Brain pericyte (primary cell): ENCODE data around the gene CHN1.

Source experiments
- DNase-seq: peaks from one replicate; pipeline ENCODE4 v3.0.0-alpha.2; 2012; ENCODE audit warnings: low read depth, low spot score

The CHN1 gene, protein sequence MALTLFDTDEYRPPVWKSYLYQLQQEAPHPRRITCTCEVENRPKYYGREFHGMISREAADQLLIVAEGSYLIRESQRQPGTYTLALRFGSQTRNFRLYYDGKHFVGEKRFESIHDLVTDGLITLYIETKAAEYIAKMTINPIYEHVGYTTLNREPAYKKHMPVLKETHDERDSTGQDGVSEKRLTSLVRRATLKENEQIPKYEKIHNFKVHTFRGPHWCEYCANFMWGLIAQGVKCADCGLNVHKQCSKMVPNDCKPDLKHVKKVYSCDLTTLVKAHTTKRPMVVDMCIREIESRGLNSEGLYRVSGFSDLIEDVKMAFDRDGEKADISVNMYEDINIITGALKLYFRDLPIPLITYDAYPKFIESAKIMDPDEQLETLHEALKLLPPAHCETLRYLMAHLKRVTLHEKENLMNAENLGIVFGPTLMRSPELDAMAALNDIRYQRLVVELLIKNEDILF

DNA sequence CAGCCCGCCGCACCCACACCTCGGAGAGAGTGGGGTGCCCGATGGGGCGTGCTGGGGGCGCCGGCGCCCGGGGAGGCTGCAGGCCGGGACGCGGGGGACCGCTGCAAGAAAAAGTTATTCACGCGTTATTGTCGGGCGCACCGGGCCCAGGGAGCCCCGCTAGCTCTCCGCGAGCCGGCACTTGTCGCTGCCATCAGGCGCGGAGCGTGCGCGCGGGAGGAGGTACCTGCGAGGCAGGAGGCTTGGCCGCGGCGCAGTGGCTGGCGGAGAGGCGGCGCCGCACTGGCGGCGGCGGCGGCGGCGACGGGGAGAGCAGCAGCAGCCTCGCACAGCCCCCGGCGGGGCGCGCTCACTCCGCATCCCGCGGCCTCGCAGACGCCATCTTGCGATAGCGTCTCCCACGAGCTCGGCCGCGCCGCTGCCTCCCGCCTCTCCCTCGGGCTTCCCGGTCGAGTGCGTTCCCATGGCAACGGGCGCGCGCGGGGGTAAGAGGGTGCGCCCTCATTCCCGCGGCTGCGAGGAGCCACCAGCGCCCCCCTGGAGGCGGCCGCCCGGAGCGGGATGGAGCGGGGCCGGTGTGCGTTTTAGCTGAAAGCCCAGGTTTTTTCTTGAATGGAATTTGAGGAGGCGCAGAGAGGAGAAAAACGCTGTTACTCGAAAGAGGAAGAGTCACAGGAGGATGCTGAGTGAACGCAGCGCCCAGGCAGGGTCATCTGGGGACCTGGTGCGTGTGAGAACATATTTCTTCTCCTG is at the start of gene CHN1:
TSS of gene CHN1 (minus strand) at position 402 of the 753 bp plus-strand sequence. CDS start 469 bp downstream, outside the sequence.
- no peak for DNase-seq

DNA sequence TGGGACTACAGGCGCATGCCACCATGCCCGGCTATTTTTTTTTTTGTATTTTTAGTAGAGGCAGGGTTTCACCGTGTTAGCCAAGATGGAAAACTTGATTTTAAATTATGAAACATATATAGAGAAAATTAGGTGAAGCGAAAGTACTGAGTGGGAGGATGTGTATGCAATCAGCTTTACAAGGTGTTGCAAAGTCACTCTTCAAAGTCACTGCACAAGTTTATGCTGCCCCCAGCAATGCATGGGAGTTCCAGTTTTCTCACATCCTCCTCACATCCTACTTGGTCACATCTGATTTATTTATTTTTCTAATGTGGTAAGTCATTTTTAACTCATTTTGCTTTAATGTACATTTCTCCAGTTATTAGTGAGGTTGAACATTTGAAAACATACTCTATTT is 49.2 kb upstream of the CHN1 start:
- DNase-seq: no peak

DNA sequence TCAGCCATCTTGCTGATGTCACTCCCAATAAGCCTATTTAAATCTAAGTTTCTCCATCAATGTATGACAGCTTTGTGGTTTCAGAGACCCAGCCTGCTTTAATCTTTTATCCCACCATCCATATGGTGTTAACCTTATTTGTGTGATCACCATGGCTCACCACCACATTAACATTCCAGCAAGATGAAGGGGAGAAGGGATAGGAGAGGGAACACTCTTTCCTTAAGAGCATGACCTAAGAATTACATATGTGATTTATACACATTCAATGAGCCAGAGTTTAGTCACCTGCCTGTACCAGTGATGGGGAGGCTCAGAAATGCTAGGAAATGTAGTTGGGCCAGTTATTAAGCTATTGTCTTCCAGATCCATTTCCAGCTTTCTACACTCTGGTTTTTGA is 44.5 kb upstream of the CHN1 start:
- no peak for DNase-seq

DNA sequence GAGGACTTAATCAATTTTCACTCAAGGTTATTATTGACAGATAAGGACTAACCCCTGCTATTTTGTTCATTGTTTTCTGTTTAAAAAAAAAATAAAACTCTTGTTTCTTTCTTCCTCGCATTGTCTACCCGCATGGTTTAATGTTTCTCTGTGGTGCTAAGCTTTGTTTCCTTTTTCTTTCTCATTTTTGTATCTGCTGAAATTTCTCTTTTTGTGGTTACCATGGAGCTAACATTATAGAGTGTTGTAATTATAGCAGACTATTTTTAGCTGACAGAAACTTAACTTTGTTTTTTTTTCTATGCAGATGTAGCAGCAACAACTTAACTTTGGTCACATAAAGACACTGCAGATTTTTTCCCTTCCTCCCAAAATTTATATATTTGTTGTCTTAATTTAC is 43.1 kb upstream of the CHN1 start:
- DNase-seq: no peak

DNA sequence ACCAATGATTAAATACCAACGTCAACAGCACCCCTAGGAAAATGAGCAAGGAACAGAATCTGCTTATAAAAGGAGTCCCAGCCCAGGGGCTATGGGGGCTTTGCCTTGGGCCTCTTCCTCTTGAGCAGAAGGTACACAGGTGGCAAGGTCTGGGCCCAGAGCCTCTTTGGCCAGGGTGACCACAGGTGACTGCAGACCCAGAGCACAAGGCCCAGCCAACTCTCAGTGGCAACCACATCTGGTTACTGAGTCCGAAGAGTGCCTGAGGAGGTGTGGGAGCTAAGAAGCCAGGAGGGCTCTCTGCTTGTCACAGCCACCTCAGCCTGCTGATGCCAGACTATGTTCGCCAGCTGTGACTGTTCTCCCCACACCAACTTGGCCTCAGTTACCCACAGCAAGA is 34.3 kb upstream of the CHN1 start:
- DNase-seq: no peak

DNA sequence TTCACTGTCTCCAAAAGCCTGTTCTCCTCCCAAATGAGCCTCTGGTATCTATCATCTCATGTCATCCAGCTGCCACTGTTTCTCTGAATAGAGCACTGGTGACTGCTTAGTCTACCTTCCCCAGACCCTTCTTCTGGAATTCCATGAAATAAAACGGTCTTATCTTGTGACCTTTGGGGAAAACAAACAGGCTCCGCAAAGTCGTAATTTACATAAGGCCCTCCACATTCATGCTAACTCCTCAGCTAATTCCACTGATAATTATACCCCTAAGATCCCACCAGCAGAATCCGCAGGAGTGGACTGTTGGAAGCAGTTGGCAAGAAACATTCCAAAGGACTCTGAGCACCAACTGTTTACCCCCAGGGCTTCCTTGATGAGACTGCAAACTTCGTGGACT is 33.9 kb upstream of the CHN1 start:
- no peak for DNase-seq

DNA sequence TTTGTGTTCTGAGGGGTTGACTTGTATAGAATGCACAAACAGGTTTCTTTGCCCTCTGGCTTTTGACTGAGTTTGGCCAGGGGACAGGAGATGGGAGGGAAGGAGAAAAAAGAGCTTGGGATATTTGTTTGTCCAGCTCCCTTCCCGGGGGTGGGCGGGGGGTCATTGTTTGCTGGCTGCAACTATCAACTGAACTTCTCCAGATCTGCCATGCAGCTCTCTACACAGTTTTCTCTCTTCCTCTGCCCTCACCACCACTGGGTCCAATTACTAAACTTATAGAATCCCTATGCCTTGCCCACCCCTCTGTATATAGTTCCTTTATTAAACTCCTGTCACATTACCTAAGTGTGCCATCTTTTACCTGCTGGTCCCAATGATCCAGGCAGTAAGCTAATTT is 32.8 kb upstream of the CHN1 start:
- DNase-seq: no peak

DNA sequence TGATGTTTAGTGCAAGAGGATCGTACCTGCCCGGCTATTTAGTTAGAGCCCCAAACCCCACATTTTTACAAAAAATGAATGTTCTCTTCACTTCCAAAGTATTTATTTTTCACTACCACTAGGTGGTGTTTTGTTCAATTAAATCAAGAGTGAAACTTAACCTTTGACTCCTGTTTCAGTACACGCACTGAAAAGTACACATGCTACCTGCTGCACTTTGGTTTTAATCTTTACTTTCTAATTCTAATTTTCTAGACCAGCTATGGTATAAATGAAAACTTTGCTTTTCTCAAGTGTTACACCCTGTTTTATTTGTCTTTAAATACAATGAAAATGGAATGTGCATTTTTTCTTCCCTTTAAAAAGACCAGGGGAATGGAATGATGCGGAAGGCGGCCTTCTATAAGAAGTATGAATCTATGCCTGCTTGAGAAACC is 31.4 kb upstream of the CHN1 start:
- no peak for DNase-seq

DNA sequence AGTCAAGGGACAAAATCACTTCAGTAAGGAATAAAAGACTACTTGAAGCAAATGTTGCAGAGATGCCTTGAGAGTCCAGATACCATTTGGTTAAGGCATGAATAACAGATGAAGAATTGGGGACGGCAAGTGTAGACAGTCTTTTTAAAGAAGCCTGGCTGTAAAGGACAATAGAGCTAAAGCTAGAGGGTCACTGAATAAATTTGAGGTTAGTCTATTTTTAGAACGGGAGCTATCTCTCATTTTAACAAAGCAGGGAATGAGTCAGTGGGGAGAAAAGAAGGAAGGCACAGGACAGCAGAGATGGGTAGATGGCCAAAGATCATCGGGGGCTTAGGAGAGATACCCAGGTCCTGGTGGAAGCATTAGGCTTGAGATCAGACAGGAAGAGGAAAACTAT is 30.6 kb upstream of the CHN1 start:
- DNase-seq: no peak

DNA sequence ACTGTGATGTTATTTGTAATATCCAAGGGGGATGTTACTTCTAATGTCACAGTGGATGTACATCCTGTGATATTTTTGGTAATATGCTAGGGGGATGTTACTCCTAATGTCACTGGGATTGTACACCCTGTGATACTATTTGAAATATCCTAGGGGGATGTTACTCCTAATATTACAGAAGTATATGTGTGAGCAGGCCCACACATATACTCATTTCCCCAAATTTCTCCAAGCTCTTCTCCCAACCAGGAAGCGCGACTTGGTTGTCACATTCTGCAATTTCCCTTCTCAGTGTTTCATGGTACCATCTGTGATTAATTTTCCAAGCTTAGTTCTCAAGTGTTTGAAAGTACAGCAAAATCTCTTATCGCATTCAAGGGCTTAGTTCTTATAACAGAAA is 29.5 kb upstream of the CHN1 start:
- no peak for DNase-seq

DNA sequence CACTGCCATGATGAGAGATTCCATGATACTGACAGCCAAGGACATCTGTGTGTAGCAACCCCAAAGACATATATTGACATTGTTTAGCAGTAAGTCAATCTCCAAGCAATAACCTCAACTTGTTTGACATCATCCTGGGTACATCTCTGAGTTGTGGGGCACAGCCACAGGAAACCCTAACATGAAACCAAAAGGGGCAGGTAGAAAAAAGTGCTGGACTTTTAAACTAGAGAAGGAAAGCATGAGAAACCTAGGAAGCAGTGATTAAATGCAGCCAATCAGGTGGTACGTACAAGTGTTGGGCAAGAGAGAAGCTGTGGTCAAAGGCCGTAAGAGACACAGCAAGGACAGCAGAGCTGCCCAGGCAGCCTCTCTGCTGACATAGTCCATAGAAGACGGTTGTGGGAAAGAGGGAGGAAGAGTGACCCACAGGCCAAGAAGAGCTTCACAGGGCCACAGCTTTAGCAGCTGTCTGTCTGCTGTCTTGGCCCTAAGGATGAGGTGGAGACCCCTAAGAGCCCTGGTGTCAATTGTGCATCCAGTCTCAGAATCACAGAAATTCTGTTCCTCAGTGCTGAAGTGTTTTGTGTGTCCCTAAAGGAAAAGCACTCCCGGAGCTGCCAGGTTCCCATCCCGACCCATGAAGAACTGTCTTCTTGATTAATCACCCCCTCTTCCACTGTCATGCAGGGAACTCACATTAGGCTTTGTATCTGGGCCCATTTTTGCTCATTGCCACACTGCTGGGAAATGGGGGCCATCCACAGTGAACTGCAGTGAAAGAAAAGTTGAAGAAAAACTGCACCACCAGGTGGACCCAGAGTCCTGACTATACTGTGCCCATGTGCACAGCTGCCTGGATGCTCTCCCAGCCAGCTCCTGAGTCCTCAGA is 25.4 kb upstream of the CHN1 start:
- DNase-seq: no peak

DNA sequence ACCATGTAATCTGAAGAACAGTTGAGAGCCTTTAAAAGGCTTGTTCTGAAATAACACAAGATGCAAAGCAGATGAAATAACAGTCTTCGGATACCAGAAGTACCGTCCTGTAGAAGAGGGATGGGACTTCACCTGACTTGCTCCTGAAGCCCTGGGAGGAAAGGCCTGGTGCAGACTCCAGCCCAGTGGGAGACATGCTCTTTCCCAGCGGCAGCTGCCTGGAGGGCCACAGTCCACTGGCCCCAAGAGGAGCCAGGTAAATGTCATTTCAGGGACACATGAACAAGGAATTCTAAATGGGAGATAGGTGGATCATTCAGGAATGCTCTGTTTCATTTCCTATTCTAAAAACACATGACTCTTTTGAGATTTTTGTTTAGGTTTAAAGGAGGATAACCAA is 22.6 kb upstream of the CHN1 start:
- no peak for DNase-seq

DNA sequence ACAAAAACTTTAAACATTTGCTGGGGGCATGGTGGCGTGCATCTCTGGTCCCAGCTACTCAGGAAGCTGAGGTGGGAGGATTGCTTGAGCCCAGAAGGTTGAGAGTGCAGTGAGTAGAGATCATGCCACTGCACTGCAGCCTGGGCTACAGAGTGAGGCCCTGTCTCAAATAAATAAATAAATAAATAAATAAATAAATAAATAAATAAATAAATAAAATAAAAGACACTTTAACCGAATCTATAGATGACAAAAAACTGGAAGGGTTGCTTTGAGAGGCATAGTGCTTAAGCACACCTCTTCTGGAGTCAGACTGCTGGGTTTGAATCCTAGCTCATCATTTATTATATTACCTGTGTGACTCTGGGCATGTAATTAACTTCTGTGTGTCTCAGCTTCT is 21.2 kb upstream of the CHN1 start:
- no peak for DNase-seq

DNA sequence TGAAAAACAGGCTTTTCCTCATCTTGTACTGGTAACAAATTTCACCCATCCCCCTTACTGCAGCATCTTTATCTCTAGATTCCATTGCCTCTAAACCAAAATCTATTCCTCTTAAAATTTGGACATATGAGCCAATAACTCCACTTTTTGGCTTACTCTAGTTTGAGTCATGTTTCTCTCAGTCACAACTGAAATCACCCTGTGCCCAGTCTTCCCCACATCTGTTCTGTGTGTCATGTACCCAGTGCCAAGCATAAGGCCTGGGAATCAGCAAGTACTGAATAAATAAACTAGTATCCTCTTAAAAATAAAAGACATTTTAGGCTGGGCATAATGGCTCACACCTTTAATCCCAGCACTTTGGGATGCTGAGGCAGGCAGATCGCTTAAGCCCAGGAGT is 20.8 kb upstream of the CHN1 start:
- DNase-seq: no peak

DNA sequence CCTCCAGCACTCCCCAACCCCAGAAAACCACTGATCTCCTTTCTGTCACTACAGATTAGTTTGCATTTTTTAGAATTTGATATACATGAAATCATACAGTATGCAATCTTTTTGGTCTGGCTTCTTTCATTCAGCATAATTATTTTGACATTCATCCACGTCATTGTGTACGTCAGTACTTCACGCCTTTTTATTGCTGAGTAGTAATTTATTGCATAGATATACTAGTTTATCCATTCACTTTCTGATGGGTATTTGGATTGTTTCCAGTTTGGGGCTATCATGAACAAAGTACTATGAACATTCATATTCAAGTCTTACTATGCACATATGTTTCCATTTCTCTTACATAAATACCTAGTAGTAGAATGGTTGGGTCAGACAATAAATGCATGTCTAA is 20.1 kb upstream of the CHN1 start:
- no peak for DNase-seq

DNA sequence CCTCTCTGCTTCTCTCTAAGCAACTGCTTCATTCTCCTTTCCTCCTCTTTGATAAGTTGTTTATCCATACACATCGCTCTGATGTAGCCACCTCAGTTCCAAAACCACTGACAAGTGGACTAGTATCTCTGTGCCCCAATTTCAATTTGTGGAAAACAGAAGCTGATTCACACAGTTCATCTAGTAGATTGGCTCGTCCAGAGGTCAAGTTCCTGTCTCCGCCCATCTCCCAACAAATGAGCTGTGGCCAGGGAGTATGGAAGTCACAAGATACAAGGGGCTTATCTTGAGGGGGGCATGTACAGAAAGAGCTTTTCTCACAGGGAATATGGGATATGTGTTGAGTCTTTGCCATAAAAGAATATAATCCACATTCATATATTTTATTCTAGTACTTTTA is 17.7 kb upstream of the CHN1 start:
- no peak for DNase-seq

DNA sequence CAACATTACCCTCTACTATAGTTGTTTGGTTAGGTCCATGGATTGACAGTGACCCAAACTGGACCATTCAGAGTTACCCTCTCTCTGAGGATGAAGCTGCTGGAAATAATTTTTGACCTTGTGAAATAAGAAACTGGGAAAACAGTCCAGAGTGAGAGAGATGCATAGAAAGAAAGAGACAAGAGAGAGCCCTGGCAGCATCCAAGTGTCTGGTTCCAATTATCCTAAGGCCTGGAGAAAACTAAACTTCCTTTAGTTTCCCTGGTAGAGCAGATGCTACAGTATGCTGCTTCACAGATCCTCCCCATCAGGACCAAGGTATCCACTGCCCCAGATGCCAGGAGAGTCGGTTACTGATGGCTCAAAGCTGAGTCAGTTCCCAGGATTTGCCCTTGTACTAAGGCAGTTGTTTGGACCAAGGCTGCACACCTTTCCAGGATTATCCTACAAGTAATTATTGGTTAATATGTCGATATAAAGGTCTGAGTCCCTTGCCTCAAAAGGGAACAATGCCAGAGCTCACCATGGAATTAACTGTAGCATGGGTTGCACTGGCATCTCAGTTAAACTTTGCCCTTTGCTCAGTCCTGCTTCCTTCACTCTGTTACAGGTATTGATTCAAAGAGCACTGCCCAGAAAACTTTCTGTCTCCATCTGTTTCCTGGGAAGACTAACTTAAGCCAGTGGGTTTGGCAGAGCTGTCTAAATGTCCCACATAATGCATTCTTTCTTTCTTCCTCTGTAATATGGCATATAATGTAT is 14.6 kb upstream of the CHN1 start:
- DNase-seq: no peak

DNA sequence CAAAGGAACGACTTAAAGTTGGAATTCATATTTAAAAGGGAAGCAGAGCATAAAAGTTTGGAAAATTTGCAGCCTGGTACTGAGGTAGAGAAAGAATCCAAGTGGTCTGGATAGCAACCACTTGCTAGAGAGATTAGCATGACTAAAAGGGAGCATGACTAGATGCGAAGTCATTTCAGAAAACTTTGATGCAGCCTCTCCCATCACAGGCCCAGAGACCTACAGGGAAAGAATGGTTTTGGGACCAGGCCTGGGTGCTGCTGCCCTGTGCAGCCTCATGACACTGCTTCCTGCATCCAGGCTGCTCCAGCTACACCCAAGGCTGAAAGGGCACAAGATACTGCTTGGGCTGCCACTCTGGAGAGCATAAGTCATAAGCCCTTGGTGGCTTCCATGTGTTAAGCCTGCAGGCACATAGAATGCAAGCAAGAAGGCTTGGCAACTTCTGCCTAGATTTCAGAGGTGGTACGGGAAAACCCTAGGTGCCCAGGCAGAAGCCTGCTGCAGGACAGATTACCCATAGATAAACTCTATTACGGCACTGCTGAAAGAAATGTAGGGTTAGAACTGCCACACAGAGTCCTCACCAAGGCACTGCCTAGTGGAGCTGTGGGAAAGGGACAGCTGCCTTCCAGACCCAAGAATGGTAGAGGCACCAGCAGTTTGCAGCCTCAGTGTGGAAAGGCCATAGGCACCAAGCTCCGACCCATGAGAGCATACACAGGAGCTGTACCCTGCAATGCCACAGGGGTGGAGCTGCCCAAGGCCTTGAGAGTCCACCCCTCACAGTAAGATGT is 12.6 kb upstream of the CHN1 start:
- DNase-seq: no peak

DNA sequence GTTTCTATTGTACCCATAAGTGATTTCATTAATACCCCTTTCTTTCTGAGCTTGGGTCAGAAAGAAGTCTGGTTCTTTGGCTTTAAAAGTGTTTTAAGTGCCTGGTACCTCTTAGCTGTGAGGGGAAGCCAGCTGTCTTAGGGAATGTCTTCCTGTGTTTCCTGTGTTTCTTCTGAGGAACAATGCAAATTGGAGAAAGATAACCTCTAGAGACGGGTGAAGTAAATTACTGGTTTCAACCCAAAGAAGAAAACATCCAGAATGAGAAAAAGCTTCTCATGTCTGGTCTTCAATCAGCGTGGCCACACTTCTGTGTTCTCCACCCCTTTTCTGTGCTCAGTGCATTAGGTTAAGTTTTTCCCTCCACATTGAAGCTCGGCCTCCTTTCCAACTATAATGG is 10.2 kb upstream of the CHN1 start:
- no peak for DNase-seq

DNA sequence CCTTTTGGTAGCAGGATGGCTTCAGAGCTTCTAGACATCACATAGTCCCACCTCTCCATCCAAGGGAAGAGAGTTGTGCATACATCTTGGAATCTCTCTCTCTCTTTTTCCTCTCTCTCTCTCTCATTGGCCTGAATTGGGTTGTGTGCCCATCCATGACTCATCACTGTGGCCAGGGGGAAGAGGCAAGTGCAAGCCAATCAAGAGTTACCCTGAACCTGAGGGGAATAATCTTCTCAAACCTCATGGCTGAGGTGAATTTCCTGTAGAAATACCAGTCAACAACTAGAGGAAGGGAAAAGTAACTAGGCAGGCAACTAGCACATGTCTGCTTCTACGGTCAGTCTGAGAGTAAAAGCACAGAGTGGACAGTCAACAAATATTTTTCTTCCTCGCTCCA is 7.3 kb upstream of the CHN1 start:
- DNase-seq: no peak

DNA sequence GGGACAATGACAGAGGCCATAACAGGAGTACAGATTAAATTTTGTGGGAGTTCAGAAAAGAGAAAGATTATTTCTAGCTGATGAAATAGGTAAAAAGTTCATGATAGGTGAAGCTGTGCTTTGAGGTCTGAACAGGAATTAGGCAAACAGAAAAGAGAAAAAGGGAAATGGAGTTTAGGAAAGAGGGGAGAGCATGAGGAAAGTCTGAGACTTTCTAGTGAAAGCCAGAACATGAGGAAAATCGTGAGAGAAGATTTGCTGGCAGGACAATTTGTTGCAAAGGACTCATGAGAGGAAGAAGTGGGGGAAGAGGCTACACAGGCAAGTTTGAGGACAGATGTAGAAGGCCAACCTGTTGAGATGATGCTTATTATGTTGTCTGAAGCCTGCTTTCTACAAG is 6.3 kb upstream of the CHN1 start:
- DNase-seq: no peak
